Measurements from ENCODE around the gene SLC4A1. TPM values are rescaled to one million over a fixed set of nuclear protein-coding genes. Genes with fewer than 3 reads are reported as not detected.

The SLC4A1 gene
- total and polyA plus RNA-seq, 2 donors (not counting 3 experiments of a cell fraction or from before 2014, with no cell fraction given) = not detected

DNA sequence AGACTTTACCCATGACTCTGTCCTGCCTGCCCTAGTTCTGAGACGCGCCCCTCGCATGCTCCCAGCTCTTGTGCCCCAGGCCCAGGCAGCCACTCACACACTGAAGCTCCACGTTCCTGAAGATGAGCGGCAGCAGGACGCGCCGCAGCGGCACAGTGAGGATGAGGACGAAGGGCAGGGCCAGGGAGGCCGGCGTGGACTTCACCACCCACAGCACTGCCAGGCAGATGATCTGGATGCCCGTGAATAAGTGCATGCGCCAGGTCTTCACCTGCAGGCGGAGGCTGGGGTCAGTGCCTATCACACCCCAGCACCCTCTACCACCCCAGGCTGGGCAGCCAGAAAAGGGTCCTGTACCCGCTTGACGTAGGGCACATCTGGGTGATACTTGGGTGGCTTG lies 16.9 kb downstream of the SLC4A1 start:
- no peaks in the 10 kb centered on the region for H3K36me3 ChIP-seq (ENCODE audit: control insufficient read depth in 2 of 2, extremely low read depth in 1 of 2, insufficient read depth in 2 of 2, low read length in 2 of 2)
- no peak overlapping the region for H3K4me3 ChIP-seq (replicated peaks in 1 of 3; ENCODE audit: insufficient read depth in 1 of 3, low read depth in 1 of 3, low read length in 3 of 3)
- dilution Hi-C loops (cut with MboI; ENCODE audit: extremely low pct_ligation_motif_present, low sequenced_read_pairs) (no loop called here), intact Hi-C loops (cut with micrococcal nuclease) (no loop called here)
- no peak overlapping the region for H2AFZ ChIP-seq (ENCODE audit: low read depth, low read length)
- no peaks in the 10 kb centered on the region for H3K9me3 ChIP-seq (replicated peaks; ENCODE audit: control insufficient read depth, insufficient read depth, low read length)
- H3K9me1 ChIP-seq (replicated peaks; ENCODE audit: control insufficient read depth, extremely low read depth, insufficient read depth, low read length) = no peaks in the 10 kb centered on the region
- no peaks in the 10 kb centered on the region for H3K27me3 ChIP-seq (ENCODE audit: control insufficient read depth in 2 of 2, insufficient read depth in 2 of 2, low read length in 2 of 2)
- H3K79me2 ChIP-seq (ENCODE audit: control insufficient read depth, insufficient read depth, low read length) = no peaks in the 10 kb centered on the region
- H3K4me1 ChIP-seq (ENCODE audit: control insufficient read depth, extremely low read depth, insufficient read depth, low read length) = no peaks in the 10 kb centered on the region
- DNase-seq (ENCODE audit: low read depth, low spot score) (no peak), FAIRE-seq (no peak)
- H3K9ac ChIP-seq (replicated peaks; ENCODE audit: extremely low read depth, insufficient read depth, low read length) = no peak overlapping the region
- no peak overlapping the region for H3K27ac ChIP-seq (ENCODE audit: insufficient read depth, low read depth, low read length)
- TF ChIP-seq MYC (IDR thresholded peaks at IDR 0.05; ENCODE audit: low read depth, low read length) = no peak
- no peak for TF ChIP-seq POLR2AphosphoS5 (IDR thresholded peaks at IDR 0.05; ENCODE audit: insufficient read depth, low read depth, low read length)
- TF ChIP-seq POLR2A (IDR thresholded peaks at IDR 0.05; ENCODE audit: low read depth, low read length) = no peak
- TF ChIP-seq EZH2 (IDR thresholded peaks at IDR 0.05; ENCODE audit: borderline replicate concordance, low read depth, low read length, severe bottlenecking) = no peak
- TF ChIP-seq JUN (IDR thresholded peaks at IDR 0.05; ENCODE audit: borderline replicate concordance, insufficient read depth, insufficient read length, low read depth) = no peak
- TF ChIP-seq, protein P1, sequence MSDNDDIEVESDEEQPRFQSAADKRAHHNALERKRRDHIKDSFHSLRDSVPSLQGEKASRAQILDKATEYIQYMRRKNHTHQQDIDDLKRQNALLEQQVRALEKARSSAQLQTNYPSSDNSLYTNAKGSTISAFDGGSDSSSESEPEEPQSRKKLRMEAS (IDR thresholded peaks at IDR 0.05; ENCODE audit: insufficient read depth, insufficient read length) = no peak
- no peak for TF ChIP-seq FOS (IDR thresholded peaks at IDR 0.05; ENCODE audit: borderline replicate concordance, insufficient read depth, low read length)
- TF ChIP-seq GATA2 (IDR thresholded peaks at IDR 0.05; ENCODE audit: insufficient read depth, insufficient read length, low read depth, low read length) = no peak
- TF ChIP-seq, protein P2, sequence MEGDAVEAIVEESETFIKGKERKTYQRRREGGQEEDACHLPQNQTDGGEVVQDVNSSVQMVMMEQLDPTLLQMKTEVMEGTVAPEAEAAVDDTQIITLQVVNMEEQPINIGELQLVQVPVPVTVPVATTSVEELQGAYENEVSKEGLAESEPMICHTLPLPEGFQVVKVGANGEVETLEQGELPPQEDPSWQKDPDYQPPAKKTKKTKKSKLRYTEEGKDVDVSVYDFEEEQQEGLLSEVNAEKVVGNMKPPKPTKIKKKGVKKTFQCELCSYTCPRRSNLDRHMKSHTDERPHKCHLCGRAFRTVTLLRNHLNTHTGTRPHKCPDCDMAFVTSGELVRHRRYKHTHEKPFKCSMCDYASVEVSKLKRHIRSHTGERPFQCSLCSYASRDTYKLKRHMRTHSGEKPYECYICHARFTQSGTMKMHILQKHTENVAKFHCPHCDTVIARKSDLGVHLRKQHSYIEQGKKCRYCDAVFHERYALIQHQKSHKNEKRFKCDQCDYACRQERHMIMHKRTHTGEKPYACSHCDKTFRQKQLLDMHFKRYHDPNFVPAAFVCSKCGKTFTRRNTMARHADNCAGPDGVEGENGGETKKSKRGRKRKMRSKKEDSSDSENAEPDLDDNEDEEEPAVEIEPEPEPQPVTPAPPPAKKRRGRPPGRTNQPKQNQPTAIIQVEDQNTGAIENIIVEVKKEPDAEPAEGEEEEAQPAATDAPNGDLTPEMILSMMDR (IDR thresholded peaks at IDR 0.05; ENCODE audit: extremely low read depth in 1 of 2, insufficient read depth in 1 of 2, low read depth in 1 of 2, low read length in 2 of 2) = no peak
- ChIA-PET POLR2A (no interaction called here), CTCF (interaction anchor here (0.7 to 1.0 kb wide), 2 partner anchors 10 to 17 kb away, joined by 3 read pairs; no protein-coding TSS in a partner anchor)
- no peaks in the 10 kb centered on the region for H4K20me1 ChIP-seq (replicated peaks; ENCODE audit: control insufficient read depth, extremely low read depth, insufficient read depth, low read length)
- no TSS peak for BruUV-seq (replicated peaks)
- no peak overlapping the region for H3K4me2 ChIP-seq (ENCODE audit: insufficient read depth, low read length)

Data from endothelial cell of umbilical vein (primary cell).